SU-DHL-6 (cell line): ENCODE measurements around the gene COPS9.

ENCODE experiments used
- CTCF ChIP-seq: fragments of 200-600 bp; sonication (generic); IDR thresholded peaks from one replicate; pipeline ENCODE4 v1.5.1; 2017; ENCODE audit warnings: antibody characterized with exemption, mild to moderate bottlenecking, low read length, moderate library complexity; ENCODE audit not compliant: insufficient read depth, poor library complexity, severe bottlenecking
- EZH2phosphoT487 ChIP-seq: fragments of 200-600 bp; sonication (generic), shearing (Covaris generic); conservative IDR thresholded peaks from 2 replicates; pipeline ENCODE4 v1.6.1; 2018; ENCODE audit warnings: mild to moderate bottlenecking, antibody characterized with exemption, low read length, moderate library complexity, mixed read lengths

GRCh38 chr2:240136671-240137292 lies 677 bp upstream of the COPS9 start:
- TF ChIP-seq CTCF (no peak), EZH2phosphoT487 (no peak)
